ENCODE measurements around the gene LENG1.

- TF ChIP-seq CTCF (IDR thresholded peaks at IDR 0.05; ENCODE audit: low read length) (no peak), EZH2 (optimal IDR thresholded peaks at IDR 0.05; ENCODE audit: low read depth, low read length) (no peak), EZH2phosphoT487 (IDR thresholded peaks at IDR 0.05; ENCODE audit: low read length) (no peak)
Observed at GRCh38 chr19:54179921-54180461, 20.5 kb upstream of the LENG1 start.
